ENCODE data around the gene C10orf67. TPM values are rescaled to one million over a fixed set of nuclear protein-coding genes. Genes with fewer than 3 reads are reported as not detected.

The C10orf67 gene
- total RNA-seq, 4 donors from 2014 or later = not detected

DNA sequence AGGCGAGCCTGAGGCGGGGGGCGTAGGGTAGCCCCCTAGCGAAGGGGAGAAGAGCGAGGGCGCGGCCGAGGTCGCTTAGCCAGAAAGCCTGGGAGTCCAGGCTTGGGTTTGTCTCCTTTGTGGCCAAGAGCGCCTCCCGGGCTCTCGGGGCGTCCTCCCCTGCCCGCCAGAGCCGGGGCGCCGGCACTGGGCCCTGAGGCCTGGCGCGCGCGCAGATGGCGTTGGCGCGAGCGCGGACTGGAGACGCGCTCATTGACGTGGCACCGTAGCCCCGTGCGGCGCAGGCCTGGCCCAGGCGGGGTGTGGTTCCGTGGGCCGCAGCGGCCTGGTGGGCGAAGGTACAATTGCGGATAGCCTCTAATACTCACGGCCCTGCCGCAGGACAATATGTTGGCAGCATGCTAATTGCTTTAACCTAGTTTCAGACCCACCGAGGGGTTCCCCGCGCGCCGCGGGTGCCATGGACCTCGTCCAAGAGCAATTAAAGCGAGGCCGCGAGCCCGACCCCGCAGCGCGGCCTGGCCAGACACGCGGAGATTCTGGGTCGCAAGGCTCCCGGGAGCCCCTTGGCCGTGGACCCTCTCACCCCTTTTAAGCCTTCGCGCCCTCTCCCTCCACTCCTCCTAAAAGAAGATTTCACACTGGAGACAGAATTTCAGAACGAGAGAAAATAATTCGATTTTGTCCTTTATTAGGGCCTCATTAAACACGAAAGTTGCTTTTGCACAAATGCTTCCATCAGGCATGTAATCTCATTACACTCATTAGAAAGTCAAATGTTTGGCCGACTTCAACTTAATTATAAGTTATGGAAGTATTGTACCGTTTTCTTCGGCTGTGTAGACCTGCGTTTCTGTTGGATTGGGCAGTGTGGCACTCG lies 149.4 kb downstream of the C10orf67 start:
- Histone ChIP-seq H3K9me3 (no peaks in the 10 kb centered on the region), H3K27ac (no peak overlapping the region), H3K4me1 (peaks cover 0 to 32% (median 0%) of the 10 kb centered on the region in 3 donors), H3K27me3 (peaks cover 100% of the 10 kb centered on the region), H3K4me3 (peak overlapping the region in 1 of 2 donors; percentile 16), H3K36me3 (no peaks in the 10 kb centered on the region)
- 7% methylated on average over 10 to 11 of the region's 70 CpGs for WGBS, 2 donors (ENCODE audit: low coverage in 1 of 2)
- TF ChIP-seq EP300 (IDR thresholded peaks at IDR 0.05) (no peak), POLR2A (IDR thresholded peaks at IDR 0.05) (no peak), POLR2AphosphoS5 (IDR thresholded peaks at IDR 0.05) (no peak)
- TF ChIP-seq, protein P1, sequence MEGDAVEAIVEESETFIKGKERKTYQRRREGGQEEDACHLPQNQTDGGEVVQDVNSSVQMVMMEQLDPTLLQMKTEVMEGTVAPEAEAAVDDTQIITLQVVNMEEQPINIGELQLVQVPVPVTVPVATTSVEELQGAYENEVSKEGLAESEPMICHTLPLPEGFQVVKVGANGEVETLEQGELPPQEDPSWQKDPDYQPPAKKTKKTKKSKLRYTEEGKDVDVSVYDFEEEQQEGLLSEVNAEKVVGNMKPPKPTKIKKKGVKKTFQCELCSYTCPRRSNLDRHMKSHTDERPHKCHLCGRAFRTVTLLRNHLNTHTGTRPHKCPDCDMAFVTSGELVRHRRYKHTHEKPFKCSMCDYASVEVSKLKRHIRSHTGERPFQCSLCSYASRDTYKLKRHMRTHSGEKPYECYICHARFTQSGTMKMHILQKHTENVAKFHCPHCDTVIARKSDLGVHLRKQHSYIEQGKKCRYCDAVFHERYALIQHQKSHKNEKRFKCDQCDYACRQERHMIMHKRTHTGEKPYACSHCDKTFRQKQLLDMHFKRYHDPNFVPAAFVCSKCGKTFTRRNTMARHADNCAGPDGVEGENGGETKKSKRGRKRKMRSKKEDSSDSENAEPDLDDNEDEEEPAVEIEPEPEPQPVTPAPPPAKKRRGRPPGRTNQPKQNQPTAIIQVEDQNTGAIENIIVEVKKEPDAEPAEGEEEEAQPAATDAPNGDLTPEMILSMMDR (IDR thresholded peaks at IDR 0.05) = no peak
- ATAC-seq = no peak

DNA sequence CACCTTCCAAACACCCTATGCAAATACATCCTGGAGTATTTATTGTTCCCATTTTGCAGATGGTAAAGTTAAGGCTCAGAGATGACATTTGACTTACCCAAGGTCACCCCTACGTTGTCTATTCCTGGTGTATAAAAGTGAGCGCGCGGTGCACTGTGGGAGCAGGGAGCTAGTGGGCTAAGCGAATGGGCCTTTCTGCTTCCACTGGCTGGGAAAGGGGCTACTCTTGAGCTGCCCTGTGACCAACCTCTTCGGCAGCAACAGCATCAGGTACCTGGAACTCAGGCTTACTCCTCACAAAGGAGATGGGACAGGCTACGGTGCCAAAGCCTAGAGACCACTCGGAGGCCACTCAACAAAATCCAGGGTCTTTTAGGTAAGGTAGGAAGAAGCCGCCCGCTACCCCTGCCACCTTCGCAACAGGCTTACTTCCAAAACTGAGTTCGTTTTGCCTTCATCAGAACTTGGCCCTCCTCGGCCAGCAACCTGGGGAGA lies 150.1 kb downstream of the C10orf67 start:
- H3K4me1 ChIP-seq = peaks cover 0 to 32% (median 0%) of the 10 kb centered on the region in 3 donors
- H3K36me3 ChIP-seq = no peaks in the 10 kb centered on the region
- no peak overlapping the region for H3K4me3 ChIP-seq
- H3K9me3 ChIP-seq = no peaks in the 10 kb centered on the region
- H3K27ac ChIP-seq = no peak overlapping the region
- WGBS, 2 donors (ENCODE audit: low coverage in 1 of 2) = 10% methylated on average over 4 of the region's 13 CpGs; no CpG with 5 or more reads in 1 of the 2 donors
- H3K27me3 ChIP-seq = peaks cover 100% of the 10 kb centered on the region
- TF ChIP-seq, protein P1 (IDR thresholded peaks at IDR 0.05) = no peak
- TF ChIP-seq POLR2AphosphoS5 (IDR thresholded peaks at IDR 0.05) (no peak), EP300 (IDR thresholded peaks at IDR 0.05) (no peak), POLR2A (IDR thresholded peaks at IDR 0.05) (no peak)
- no peak for ATAC-seq

DNA sequence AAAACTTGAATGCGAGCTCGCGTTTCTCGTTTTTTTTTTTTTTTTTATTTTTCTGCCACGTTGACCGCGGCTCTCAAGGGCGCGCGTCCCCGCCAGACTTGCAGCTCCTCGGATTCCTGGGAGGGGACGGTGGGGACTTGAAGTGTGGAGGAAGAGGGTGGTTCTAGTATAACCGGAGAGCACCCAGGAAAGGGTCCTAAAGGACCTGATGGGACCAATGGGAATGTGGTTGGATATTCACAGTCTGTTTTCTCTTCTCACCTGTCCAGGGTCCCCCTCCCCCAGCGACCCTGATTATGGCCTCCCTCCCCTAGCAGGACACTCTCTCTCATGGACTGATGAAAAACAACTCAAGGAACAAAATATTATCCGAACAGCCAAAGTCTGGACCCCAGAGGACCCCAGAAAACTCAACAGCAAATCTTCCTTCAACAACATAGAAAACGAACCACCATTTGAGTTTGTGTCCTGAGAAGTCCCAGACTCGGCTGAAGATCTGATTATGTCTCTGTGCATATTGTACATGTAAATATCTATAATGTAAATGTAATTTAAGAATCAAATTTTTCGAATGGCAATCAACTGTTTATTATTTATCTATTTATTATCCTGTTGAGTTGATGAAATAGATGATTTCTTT lies 151.0 kb downstream of the C10orf67 start:
- WGBS, 2 donors (ENCODE audit: low coverage in 1 of 2) = 6 to 14% methylated on average over 4 to 5 of the region's 19 CpGs

DNA sequence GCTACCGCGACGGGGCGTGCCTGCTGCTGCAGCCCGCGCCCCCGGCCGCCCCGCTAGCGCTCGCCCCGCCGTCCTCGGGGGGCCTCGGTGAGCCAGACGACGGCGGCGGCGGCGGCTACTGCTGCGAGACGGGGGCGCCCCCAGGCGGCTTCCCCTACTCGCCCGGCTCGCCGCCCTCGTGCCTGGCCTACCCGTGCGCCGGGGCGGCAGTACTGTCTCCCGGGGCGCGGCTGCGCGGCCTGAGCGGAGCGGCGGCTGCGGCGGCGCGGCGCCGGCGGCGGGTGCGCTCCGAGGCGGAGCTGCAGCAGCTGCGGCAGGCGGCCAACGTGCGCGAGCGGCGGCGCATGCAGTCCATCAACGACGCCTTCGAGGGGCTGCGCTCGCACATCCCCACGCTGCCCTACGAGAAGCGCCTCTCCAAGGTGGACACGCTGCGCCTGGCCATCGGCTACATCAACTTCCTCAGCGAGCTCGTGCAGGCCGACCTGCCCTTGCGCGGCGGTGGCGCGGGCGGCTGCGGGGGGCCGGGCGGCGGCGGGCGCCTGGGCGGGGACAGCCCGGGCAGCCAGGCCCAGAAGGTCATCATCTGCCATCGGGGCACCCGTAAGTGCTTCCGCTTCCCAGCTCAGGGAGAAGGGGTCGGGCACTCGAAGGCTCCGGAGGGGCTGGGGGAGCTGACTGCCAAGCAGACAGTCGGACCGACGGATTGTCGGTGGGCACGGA lies 151.7 kb downstream of the C10orf67 start:
- TF ChIP-seq POLR2AphosphoS5 (IDR thresholded peaks at IDR 0.05) (no peak), EP300 (IDR thresholded peaks at IDR 0.05) (no peak), POLR2A (IDR thresholded peaks at IDR 0.05) (no peak)
- TF ChIP-seq, protein P1 (IDR thresholded peaks at IDR 0.05) = no peak
- Histone ChIP-seq H3K36me3 (no peaks in the 10 kb centered on the region), H3K27ac (no peak overlapping the region), H3K4me1 (peaks cover 0 to 32% (median 0%) of the 10 kb centered on the region in 3 donors), H3K4me3 (peak overlapping the region in 1 of 2 donors; percentile 8), H3K27me3 (peaks cover 100% of the 10 kb centered on the region), H3K9me3 (no peaks in the 10 kb centered on the region)
- 0% methylated on average over 1 of the region's 100 CpGs; no CpG with 5 or more reads in 1 of the 2 donors for WGBS, 2 donors (ENCODE audit: low coverage in 1 of 2)
- ATAC-seq = no peak

More for the DNA sequence above, 151.0 kb downstream of the C10orf67 start:
- H3K36me3 ChIP-seq = no peaks in the 10 kb centered on the region
- TF ChIP-seq POLR2AphosphoS5 (IDR thresholded peaks at IDR 0.05) = no peak
- TF ChIP-seq POLR2A (IDR thresholded peaks at IDR 0.05) = no peak
- no peak for TF ChIP-seq EP300 (IDR thresholded peaks at IDR 0.05)
- TF ChIP-seq, protein P1 (IDR thresholded peaks at IDR 0.05) = no peak
- no peak overlapping the region for H3K4me3 ChIP-seq
- H3K27ac ChIP-seq = no peak overlapping the region
- H3K9me3 ChIP-seq = no peaks in the 10 kb centered on the region
- H3K4me1 ChIP-seq = peaks cover 0 to 32% (median 0%) of the 10 kb centered on the region in 3 donors
- no peak for ATAC-seq
- H3K27me3 ChIP-seq = peaks cover 100% of the 10 kb centered on the region

Data from gastroesophageal sphincter (tissue), 4 donors.